HG02885 (cell line): Measurements from ENCODE around the gene SCN4B.

ENCODE experiments used
- ATAC-seq: cut with Tn5 transposase; IDR thresholded peaks from one replicate; pipeline ENCODE4 v1.9.1; 2021; ENCODE audit warnings: mild to moderate bottlenecking; ENCODE audit not compliant: unreplicated experiment, poor library complexity

The SCN4B gene

DNA sequence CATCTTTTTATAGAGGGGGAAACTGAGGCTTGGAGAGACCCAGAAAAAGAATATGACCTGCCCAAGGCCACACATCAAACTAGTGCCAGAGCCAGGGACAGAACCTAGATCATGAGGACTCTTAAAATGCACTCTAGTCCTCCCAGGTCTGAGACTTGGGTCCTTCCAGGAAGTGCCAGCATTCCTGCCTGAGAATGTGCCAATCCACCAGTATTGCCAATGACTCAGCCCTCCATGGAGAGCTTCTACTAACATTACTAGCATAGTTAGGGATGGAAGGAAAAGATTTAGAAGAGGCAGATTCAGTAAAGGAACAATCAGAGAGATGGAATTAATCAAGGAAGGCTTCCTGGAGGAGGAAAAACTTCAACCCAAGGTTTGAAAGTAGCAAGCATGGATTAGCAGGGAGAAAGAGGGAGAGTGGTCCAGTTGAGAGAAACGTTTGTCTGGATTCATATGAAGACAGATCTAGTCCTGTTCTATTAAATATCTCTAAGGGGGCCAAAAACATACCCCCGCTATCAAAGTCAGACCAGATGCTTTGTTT lies 45.8 kb downstream of the SCN4B start:
- ATAC-seq = no peak

DNA sequence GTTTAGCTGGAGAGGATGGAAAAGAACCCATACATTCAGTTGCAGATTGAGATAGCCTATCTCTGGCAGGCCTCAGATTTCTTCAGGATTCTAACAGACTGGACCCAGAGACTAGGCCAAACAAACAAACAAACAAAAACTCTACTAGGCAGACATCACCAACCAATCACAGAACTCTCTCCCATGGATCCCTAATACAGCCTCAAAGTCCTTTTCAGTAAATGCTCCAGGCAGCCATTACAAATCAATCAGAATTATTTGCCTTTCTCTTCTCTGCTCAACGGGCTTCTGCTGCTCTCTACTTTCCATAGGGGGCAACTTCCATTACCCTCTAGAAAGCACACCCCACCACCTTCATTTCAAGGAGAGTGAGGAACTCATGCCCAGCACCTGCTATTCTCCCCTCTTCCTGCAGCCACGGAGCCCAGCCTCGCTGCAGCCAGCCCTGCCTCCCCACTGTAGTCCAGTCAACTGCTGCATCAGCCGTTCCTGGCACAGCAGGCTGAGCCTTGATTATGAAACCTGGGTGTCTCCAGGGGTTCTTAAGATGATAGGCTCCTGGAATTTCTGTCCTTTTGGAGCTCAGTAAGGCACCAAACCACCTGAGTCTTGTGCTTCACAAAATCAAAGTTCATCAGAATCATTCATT lies 46.8 kb downstream of the SCN4B start:
- no peak for ATAC-seq

DNA sequence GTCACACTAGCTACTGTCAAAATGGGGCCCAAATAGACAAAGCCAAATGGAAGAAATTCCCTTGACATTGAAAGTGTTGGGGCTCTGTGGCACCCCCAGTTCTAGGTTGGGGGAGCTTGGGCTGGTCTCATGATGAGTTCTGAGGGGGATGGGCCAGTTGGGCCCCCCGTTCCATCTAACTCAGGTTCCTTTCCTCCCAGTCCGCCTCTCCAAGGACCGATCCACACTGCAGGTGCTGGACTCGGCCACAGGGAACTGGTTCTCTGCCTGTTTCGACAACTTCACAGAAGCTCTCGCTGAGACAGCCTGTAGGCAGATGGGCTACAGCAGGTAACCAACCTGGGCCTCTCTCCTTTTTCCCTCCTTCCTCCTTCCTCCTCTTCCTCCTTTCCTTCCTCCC lies 48.1 kb downstream of the SCN4B start:
- ATAC-seq = no peak

DNA sequence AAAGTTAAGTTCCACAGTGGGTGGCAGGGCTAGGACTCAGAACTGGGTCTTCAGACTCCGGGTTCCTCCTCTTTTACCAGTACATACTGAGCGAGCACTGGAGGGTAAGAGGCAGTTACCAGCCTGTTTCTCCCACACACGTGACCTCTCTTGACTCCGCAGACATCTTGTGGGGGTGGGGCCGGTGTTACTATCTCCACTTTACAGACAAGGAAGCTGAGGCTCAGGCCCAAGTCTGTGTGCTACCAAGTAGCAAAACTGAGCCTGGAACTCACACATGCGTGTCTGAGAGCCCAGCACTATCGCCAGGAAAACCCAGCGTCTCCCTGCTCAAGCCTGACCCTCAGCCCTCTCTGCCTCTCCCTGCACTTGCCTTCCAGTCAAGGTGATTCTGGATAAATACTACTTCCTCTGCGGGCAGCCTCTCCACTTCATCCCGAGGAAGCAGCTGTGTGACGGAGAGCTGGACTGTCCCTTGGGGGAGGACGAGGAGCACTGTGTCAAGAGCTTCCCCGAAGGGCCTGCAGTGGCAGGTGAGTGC lies 49.8 kb downstream of the SCN4B start:
- ATAC-seq = no peak

DNA sequence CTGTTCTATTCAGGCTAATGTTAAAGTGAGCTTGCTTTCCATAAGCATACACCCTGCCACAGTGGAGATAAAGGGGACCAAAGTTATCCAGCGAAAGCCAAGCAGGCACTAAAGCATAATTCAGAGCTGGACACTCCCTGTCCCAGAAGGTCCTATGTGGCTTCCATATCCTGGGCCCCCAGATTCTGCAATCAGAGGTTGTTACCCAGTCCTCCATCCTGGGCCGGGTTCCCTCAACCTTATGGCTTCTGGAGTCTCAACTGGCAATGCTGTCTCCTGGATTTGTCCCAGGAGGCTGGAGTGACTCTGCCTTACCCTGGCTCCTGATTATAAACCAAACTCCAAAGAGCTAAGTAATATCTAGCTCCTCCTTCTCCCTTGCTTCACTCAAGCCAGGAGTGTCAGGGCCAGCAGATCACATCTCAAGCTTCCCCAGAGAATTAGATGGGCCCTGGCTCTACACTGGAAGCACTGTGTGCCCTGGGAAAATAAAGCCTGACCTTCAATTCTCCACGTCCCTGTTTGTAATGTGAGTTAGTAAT lies 51.9 kb downstream of the SCN4B start:
- no peak for ATAC-seq

DNA sequence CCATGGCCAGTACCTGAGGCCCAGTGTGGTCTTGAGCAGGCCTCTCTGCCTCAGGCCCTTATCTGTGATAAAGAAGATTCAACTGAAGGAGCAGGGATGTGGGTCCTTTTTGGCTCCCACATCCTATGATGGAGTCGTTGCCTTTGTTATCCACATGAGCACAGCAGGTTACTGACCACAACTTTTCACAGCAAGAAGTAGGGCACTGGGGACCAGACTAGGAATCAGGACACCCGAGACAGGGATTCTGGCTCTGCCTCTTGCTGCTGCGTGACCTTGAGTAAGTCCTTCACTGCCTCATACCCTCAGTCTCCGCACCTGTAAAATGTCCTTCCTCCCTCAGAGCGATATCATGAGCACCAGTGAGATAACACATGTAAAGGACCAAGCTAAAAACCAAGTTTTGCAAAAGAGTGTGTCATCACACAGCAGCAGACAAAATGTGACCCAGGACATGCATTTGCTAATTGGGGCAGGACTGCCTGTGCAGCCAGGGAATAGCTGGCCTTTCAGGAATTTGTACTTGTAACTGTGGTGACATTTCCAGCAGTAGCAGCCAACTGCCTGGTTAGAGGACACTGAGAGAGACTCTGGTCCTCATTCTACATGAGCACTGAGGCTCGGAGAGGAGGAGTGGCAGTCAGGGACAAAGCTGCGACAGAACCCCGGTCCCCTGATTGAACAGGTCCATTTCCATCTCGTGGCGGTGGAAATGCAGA lies 52.6 kb downstream of the SCN4B start:
- no peak for ATAC-seq

DNA sequence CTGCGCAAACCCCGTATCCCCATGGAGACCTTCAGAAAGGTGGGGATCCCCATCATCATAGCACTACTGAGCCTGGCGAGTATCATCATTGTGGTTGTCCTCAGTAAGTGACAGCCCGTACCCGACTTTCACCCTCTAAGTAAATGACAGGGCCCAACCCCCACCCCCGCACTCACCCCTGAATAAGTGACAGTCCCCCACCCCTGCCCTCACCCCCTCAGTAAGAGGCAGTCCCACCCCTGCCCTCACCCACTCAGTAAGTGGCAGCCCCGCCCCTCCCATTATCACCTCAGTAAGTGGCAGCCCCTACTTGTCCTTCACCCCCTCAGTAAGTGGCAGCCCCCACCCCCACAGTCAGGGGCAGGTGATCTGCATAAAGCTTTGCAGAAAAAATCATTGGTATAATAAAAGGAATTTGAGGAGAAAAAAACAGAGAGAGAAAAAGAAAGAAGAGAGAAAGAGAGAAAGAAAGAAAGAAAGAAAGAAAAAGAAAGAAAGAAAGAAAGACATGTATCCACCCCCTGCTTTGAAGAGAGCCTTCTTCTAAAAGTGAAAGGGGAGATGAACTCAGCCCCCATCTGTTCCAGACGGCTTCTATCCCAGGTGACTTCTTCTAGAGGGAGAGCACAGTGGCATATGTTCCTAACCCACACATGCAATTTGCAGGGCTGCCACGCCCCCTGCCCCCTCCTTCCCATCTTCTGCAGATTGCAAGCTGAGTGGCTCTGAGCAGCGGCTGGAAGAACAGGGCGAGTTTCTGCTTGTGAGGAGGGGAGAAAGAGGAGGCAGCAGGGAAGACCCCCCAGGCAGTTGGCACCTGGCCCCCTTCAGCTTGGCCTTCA lies 53.4 kb downstream of the SCN4B start:
- ATAC-seq = no peak

DNA sequence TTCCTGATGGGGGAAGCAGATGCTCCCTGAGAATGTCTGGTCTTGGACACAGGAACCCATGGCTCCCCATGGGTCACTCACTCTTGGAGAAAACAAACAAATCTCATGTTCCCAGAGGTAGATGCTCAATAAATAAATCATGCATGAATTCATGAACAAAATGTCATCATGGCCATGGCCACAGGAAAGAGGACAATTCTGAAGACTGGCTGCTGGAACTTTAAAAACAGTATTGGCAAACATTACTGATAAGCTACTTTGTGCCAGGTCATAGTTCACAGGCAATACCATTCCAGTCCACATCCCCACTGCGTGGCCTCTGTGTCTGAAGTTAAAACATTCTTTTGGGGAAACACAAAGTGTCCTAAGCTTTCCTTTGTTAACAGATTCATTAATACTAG lies 56.7 kb downstream of the SCN4B start:
- ATAC-seq = no peak

DNA sequence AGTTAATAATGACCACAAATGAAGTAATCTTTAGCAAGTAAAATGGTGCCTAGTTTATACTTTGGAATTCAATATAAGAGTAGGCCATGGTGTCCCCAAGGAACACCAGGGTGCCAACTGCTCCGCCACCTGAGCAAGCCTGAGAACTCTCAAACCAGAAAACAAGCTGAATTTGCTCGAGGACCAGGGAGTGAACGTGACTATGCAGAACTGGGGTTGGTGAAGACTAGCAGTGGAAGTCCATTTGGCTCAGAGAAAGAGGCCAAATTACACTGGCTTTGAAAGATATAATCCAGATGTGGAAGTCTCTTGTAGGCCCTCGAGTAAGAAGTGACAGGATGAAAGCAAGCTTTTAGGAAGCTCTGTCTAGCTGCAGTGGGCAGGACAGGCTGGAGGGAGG lies 57.1 kb downstream of the SCN4B start:
- no peak for ATAC-seq

DNA sequence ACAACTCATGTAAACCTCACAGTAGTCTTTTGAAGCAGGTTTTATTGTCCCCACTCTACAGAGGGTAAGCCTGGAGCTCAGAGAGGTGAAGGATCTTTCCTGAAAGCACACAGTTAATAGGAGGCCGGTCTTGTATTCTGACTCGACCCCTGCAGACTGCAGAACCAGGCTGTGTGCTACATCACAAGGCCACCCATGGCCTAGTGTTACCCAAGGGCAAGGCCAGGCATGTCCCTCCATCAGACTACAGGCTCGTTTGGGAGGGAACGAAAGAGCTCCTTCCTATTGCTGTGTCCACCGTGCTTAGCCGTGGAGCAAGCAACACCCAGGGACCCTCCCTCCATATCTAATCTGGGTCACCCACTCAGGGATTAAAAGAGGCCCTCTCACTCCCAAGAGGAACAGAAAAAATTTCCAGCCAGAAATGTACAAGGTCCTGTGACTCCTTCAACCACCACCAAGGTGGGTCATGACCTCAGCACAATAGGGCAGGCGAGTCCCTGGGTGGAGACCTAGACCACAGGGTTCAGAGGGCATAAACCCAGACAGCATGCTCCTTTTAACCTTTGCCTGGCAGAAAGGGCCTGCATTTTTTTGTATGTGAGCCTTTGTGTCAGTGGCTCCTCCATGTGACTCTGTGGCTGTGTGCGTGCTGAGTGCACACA lies 59.6 kb downstream of the SCN4B start:
- no peak for ATAC-seq

DNA sequence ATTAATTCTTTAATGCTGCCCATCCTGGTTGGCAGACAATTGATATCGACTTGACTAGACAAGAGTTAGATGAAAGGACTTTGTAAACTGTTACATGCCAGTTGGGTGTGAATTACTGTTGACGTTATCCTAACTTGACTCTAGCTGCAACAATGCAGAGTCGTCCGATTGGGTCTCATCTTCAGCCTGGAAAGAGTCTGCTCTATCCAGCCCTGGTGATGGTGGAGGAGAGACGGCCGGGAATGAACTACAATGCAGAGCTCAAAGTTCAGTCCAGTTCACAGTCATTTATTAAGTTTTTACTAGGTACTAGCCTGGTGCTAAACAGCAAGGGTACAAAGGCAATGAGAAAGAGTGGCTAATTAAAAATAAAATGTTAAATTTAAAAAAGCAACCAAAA lies 60.9 kb downstream of the SCN4B start:
- no peak for ATAC-seq

DNA sequence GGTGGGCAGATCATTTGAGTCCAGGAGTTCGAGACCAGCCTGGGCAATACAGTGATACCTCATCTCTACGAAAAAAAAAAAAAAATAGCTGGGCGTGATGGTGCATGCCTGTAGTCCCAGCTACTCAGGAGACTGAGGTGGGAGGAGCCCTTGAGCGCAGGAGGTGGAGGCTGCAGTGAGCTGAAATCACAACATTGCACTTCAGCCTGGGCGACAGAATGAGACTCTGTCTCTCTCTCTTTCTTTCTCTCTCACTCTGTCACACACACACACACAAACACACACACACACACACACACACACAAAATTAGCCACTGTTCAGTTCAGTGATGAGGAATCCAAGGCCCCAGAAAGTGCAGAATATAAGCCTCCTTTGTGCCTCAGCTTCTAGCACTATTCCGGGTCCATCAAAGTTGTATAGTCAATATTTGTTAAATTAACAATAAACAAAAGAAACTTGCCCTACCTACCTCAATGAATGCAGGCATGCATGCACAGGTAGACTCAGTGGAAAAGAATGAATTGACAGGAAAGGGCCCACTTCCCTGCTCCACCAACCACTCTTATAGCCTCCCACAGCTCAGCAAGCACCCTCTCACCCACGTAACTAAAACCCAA lies 62.0 kb downstream of the SCN4B start:
- no peak for ATAC-seq

DNA sequence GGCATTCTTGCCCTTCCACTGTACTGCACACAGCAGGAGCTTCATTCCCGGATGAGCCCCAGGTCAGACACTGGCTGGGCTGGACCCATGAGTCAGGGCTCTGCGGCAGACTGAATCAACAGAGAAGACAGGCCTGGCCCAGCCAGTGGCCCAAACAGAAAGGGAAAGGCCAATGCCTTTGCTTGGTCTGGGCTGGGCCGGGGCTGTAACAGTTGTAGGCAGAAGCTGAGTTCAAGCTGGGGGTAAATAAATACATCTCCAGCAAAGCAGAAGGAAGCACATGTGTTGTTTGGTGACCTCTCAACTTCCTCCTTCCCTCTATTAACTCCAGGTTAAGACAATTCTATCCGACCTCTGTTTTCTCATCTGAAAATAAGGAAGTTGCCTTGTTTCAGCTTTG lies 64.1 kb downstream of the SCN4B start:
- ATAC-seq = no peak

DNA sequence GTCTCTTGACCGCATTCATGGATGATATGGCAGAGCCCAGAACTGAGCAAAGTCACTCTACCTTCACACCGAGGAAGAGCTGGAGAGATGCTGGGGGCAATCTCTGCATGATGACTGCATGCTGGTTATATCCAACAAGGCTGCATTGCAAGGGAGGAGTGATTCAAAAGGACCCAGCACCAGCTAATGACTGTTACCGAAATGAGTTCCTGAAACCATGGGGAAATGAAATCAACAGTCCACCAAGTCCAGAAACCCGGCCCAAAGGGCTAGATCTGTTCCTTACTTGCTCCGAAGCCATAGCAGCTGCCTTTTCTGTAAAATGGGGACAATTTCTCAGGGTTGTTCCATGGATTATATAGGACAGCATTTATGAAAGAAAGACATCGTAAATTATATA lies 64.7 kb downstream of the SCN4B start:
- no peak for ATAC-seq

DNA sequence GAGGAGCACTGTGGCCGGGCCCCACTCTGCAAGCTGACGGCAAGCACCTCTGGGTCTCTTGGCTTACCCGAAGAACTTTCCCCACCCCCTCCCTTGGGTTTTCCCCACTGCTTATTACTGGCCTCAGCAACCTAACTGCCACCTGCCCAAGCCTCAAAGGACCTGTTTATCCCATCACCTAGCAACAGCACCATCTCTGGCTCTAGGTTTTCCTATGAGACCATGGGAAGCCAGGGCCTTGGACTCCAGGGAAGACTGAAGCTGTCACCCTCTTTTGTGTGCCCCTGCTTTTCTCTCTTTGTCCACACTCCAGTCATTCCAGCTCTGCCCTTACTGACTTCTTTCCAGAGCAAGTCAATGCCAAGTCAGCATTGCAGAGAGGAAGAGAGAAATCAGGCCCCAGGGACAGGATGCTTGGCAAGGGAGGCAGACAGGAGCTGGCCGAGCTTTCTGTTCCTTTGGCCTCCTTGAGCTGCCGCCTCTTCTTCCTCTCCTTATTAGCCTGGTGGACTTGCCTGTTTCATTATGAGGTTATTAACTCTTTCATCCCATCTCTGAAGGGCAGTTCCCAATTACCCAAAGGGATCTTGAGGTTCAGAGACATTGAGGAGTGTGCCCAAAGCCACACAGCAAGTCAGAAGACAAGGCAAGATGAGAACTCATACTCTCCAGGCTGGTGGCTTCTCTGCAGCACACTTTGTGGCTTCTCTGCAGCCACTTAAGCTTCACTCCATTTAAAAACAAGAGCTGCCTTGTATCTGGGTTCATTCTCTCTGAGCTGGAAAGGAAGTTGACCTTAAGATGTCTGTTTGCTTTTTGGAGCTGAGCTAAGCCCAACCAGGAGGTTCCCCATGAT lies 65.5 kb downstream of the SCN4B start, which contains the start of gene SMIM35:
Gene SMIM35 (minus strand): TSS at position 51 of the 856 bp plus-strand sequence. CDS start 206 bp downstream, outside the sequence.
- no peak for ATAC-seq

DNA sequence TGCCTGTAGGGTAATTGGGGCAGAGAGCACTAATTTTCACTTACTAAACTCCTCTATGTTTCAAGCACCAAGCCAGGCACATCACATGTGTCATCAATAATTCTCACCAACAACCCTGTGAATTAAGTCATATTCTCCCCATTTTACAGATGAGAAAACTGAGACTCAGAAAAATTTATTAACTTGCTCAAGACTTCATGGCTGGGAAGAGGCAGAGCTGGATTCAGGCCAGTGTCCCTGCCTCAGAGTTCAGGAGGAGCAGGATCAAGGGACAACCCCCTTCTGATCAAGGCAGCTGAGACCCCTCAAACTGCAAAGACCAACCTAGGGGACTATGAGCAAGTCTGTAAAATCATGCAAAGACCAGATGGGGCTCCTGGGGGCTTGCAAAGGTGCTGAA lies 68.0 kb downstream of the SCN4B start:
- ATAC-seq = no peak

DNA sequence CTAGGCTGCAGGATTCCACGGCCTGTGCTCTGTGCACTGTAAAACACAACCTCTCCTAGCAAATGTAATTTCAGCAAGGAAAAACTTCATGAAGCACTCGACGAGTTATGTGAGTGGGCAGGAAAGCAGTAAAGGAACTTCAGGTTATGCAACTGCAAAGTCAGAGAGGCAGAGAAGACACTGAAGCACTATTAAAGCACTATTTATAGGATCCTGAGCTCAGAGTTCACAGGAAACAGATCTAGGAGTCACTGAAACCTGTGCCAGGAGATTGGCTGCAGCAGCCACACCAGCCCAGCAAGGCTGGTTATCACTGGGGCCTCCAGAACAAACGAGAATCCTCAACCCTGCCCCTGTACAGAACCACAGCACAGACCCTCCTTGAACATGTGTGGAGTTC lies 68.4 kb downstream of the SCN4B start:
- ATAC-seq = no peak
